ENCODE measurements around the gene MED13L.

DNA sequence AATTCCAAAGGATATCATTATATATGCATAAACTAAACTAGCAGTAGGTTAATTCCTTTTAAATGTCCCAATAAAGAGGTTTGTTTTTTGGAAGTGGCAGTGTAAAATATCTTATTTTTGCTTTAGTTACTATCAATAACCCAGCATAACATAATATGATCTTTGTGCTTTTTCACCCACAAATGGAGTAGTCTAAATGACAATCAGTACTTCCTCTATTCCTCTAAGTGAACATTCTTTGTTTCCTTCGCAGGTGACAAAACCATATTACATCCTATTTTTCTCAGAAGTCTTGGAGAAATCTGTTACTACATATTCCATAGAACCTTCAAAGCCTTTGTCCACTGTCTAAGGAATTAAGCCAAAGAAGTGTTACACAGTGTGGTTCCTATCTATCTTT lies 62.5 kb downstream of the MED13L start:
- no peak for TF ChIP-seq EZH2 (IDR thresholded peaks at IDR 0.05; ENCODE audit: insufficient read depth, poor library complexity, severe bottlenecking)
- no peak for TF ChIP-seq EZH2phosphoT487 (IDR thresholded peaks at IDR 0.05; ENCODE audit: insufficient read depth, low read depth)
